ENCODE results near the gene TRIM63.

- TF ChIP-seq, protein P1, sequence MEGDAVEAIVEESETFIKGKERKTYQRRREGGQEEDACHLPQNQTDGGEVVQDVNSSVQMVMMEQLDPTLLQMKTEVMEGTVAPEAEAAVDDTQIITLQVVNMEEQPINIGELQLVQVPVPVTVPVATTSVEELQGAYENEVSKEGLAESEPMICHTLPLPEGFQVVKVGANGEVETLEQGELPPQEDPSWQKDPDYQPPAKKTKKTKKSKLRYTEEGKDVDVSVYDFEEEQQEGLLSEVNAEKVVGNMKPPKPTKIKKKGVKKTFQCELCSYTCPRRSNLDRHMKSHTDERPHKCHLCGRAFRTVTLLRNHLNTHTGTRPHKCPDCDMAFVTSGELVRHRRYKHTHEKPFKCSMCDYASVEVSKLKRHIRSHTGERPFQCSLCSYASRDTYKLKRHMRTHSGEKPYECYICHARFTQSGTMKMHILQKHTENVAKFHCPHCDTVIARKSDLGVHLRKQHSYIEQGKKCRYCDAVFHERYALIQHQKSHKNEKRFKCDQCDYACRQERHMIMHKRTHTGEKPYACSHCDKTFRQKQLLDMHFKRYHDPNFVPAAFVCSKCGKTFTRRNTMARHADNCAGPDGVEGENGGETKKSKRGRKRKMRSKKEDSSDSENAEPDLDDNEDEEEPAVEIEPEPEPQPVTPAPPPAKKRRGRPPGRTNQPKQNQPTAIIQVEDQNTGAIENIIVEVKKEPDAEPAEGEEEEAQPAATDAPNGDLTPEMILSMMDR (IDR thresholded peaks at IDR 0.05; ENCODE audit: low read depth, low read length) = no peak
- no peak for TF ChIP-seq POLR2A (IDR thresholded peaks at IDR 0.05; ENCODE audit: extremely low read depth, insufficient read length)
Measured at GRCh38 chr1:26059906-26060305, 7.5 kb downstream of the TRIM63 start.
